Liver (tissue), 9 donors: Measurements from ENCODE around the gene MYL10. TPM values are rescaled to one million over a fixed set of nuclear protein-coding genes. Genes with fewer than 3 reads are reported as not detected.

Experiments
- DNase-seq: peaks from one replicate; pipeline ENCODE4 v3.0.0-alpha.2; 2017; ENCODE audit warnings: low spot score
- H3K27ac ChIP-seq, 2 donors: one replicate each; pipeline ENCODE4 v1.7.0; 2013; ENCODE audit warnings: inconsistent platforms in 2 of 2, low read length in 2 of 2, control low read depth in 1 of 2, low read depth in 1 of 2, mild to moderate bottlenecking in 1 of 2
- H3K27me3 ChIP-seq, 4 donors: one replicate each; pipeline versions ENCODE4 v1.6.1 to v1.7.0; 2013; ENCODE audit warnings: low read length in 3 of 4, inconsistent platforms in 1 of 4, mild to moderate bottlenecking in 1 of 4, moderate library complexity in 1 of 4; ENCODE audit not compliant: control insufficient read depth in 4 of 4, insufficient read depth in 4 of 4
- H3K36me3 ChIP-seq, 4 donors: one replicate each; pipeline versions ENCODE4 v1.6.1 to v1.7.0; 2013; ENCODE audit warnings: low read length in 3 of 4, mild to moderate bottlenecking in 3 of 4, low read depth in 1 of 4, moderate library complexity in 1 of 4; ENCODE audit not compliant: control insufficient read depth in 4 of 4, insufficient read depth in 3 of 4
- H3K4me1 ChIP-seq, 4 donors: one replicate each; pipeline versions ENCODE4 v1.6.1 to v1.7.0; 2013; ENCODE audit warnings: low read length in 3 of 4, mild to moderate bottlenecking in 3 of 4, moderate library complexity in 1 of 4; ENCODE audit not compliant: control insufficient read depth in 4 of 4, insufficient read depth in 4 of 4
- H3K4me3 ChIP-seq, 3 donors: one replicate each; pipeline versions ENCODE4 v1.6.1 to v1.7.0; 2013; ENCODE audit warnings: low read length in 3 of 3, control low read depth in 1 of 3, low read depth in 1 of 3, mild to moderate bottlenecking in 1 of 3
- H3K9ac ChIP-seq, 2 donors: one replicate each; pipeline ENCODE4 v1.7.0; 2013; ENCODE audit warnings: low read length in 2 of 2, mild to moderate bottlenecking in 2 of 2, moderate library complexity in 2 of 2, control low read depth in 1 of 2, low read depth in 1 of 2
- H3K9me3 ChIP-seq, 4 donors: one replicate each; pipeline versions ENCODE4 v1.6.1 to v1.7.0; 2013; ENCODE audit warnings: low read length in 3 of 4; ENCODE audit not compliant: control insufficient read depth in 4 of 4
- EGR1 ChIP-seq, 2 donors: IDR thresholded peaks; 2 replicates each; pipeline ENCODE4 v1.6.1; 2016 to 2018; ENCODE audit warnings: antibody characterized with exemption in 2 of 2, low read depth in 2 of 2
- FOXA1 ChIP-seq: IDR thresholded peaks from 2 replicates; pipeline ENCODE4 v1.6.1; 2016; ENCODE audit warnings: antibody characterized with exemption
- FOXA2 ChIP-seq: IDR thresholded peaks from 2 replicates; pipeline ENCODE4 v1.6.1; 2016; ENCODE audit warnings: antibody characterized with exemption
- HNF4G ChIP-seq: IDR thresholded peaks from 2 replicates; pipeline ENCODE4 v1.6.1; 2016; ENCODE audit warnings: antibody characterized with exemption
- RXRA ChIP-seq, 2 donors: IDR thresholded peaks; 2 replicates each; pipeline ENCODE4 v1.6.1; 2017 to 2018; ENCODE audit warnings: antibody characterized with exemption in 2 of 2, mild to moderate bottlenecking in 1 of 2
- SP1 ChIP-seq: IDR thresholded peaks from 2 replicates; pipeline ENCODE4 v1.6.1; 2018; ENCODE audit warnings: antibody characterized with exemption, mild to moderate bottlenecking
- TAF1 ChIP-seq: conservative IDR thresholded peaks from 2 replicates; pipeline ENCODE4 v1.6.1; 2016; ENCODE audit warnings: antibody characterized with exemption, mild to moderate bottlenecking
- YY1 ChIP-seq: IDR thresholded peaks from 2 replicates; pipeline ENCODE4 v1.6.1; 2016; ENCODE audit warnings: antibody characterized with exemption, mild to moderate bottlenecking
- WGBS: extraction: QIAGEN DNeasy Blood & Tissue Kit; methylation state at CpG from one replicate; pipeline ENCODE4 v1.1.7; 2013; 5-methylcytosine and 5-hydroxymethylcytosine counted together
- polyA plus RNA-seq, 2 donors: library from polyadenylated mRNA; stranded (reverse) in 1 of 2; unstranded in 1 of 2; fragments of 200-250 nt in 1 of 2; fragments of >200 nt in 1 of 2; fragmentation: Nextera tagmentation in 1 of 2; extraction: Ambion mirVana in 1 of 2; gene quantifications; one replicate each; pipeline versions ENCODE4 v1.2.1 to v1.2.3, GENCODE V29; 2013 to 2015
- total RNA-seq, 2 donors: library from RNA; depleted of rRNA; stranded (reverse); fragments of >200 nt; gene quantifications; one replicate each; pipeline ENCODE4 v1.2.3, GENCODE V29; 2014
- TF ChIP-seq, protein P1 (sequence below): IDR thresholded peaks from 2 replicates; pipeline ENCODE4 v1.6.1; 2016; ENCODE audit warnings: antibody characterized with exemption
- TF ChIP-seq, protein P2 (sequence below): IDR thresholded peaks from 2 replicates; pipeline ENCODE4 v1.6.1; 2016; ENCODE audit warnings: antibody characterized with exemption
- donor health status: healthy.
- donor health status: healthy.
- donor health status: healthy.
- donor health status: healthy.
- donor health status: healthy.

The MYL10 gene
- total and polyA plus RNA-seq, 4 donors: not detected

DNA sequence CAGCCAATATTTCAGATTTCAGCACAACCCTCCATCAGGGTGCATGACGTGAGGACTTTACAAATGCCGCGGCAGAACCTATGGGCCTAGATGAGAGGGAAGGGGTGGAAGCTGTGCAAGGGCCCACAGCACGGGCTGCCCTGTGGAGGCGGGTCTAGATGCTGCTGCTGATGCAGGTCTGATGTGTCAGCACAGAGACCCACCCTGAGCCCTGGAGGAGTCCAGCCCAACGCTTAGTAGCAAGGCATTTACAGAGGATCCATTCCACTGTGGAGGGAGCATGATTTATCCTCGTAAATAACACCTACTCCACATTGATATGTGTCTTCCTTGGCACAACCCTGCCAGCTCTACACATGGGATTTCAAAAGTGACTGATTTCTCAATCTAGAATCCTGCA is 48.5 kb downstream of the MYL10 start:
- 93% methylated on average over 7 of the region's 7 CpGs for WGBS
- Histone ChIP-seq H3K27me3 (no peaks in the 10 kb centered on the region), H3K4me1 (peaks cover 0 to 1% (median 0%) of the 10 kb centered on the region in 4 donors), H3K36me3 (no peaks in the 10 kb centered on the region), H3K27ac (no peak overlapping the region), H3K4me3 (no peak overlapping the region), H3K9me3 (peaks cover 0 to 14% (median 6%) of the 10 kb centered on the region in 4 donors), H3K9ac (no peak overlapping the region)
- DNase-seq: no peak
- TF ChIP-seq EGR1 (IDR thresholded peaks at IDR 0.05; ENCODE audit: low read depth in 2 of 2) (no peak), SP1 (no peak), RXRA (IDR thresholded peaks at IDR 0.05) (no peak), FOXA2 (no peak), TAF1 (no peak)
- TF ChIP-seq, protein P1, sequence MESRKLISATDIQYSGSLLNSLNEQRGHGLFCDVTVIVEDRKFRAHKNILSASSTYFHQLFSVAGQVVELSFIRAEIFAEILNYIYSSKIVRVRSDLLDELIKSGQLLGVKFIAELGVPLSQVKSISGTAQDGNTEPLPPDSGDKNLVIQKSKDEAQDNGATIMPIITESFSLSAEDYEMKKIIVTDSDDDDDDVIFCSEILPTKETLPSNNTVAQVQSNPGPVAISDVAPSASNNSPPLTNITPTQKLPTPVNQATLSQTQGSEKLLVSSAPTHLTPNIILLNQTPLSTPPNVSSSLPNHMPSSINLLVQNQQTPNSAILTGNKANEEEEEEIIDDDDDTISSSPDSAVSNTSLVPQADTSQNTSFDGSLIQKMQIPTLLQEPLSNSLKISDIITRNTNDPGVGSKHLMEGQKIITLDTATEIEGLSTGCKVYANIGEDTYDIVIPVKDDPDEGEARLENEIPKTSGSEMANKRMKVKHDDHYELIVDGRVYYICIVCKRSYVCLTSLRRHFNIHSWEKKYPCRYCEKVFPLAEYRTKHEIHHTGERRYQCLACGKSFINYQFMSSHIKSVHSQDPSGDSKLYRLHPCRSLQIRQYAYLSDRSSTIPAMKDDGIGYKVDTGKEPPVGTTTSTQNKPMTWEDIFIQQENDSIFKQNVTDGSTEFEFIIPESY: no peak

DNA sequence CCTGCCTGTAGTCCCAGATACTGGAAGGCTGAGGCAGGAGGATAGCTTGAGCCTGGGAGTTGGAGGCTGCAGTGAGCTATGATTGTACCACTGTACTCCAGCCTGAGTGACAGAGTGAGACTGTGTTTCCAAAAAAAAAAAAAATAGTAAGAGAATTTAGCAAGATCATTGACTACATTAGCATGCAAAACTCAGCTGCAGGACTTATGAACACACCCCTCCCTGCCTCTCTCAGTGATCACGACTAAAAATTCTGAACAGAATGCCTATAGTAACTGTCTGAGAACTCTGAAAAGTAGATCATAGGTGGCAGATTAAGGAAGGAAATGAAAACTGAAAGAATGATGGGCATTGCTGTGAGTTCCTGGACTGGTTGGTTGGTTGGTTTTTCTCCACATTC is 50.5 kb downstream of the MYL10 start:
- H3K4me1 ChIP-seq: peaks cover 0 to 1% (median 0%) of the 10 kb centered on the region in 4 donors
- no peak for DNase-seq
- no peak overlapping the region for H3K27ac ChIP-seq
- no peak overlapping the region for H3K9ac ChIP-seq
- peaks cover 0 to 12% (median 4%) of the 10 kb centered on the region in 4 donors for H3K9me3 ChIP-seq
- no peaks in the 10 kb centered on the region for H3K36me3 ChIP-seq
- 58% methylated on average over 1 of the region's 1 CpG for WGBS
- TF ChIP-seq HNF4G (no peak), TAF1 (no peak)
- TF ChIP-seq, protein P2, sequence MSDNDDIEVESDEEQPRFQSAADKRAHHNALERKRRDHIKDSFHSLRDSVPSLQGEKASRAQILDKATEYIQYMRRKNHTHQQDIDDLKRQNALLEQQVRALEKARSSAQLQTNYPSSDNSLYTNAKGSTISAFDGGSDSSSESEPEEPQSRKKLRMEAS: no peak
- no peaks in the 10 kb centered on the region for H3K27me3 ChIP-seq
- no peak overlapping the region for H3K4me3 ChIP-seq

DNA sequence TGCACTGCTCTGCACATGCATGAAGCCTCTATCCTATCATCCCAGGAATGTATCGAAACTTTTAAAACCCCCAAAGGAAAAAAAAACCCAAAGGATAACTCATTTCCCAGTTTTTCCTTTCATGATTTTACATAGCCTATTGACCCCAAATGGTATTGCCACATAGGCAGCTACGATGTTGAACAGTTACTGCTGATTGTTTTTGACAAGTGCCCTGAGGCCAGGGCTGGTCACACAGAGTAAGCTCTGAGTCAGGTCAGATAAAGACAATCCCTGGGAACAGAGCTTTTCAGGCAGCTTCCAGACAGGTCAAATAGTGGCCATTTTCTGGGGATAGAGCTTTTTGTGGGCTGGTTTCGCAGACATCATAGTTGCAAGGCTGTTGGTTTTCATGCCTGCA is 52.1 kb downstream of the MYL10 start:
- H3K4me1 ChIP-seq: peaks cover 0 to 1% (median 0%) of the 10 kb centered on the region in 4 donors
- no peak overlapping the region for H3K9ac ChIP-seq
- no peak overlapping the region for H3K4me3 ChIP-seq
- no peaks in the 10 kb centered on the region for H3K27me3 ChIP-seq
- H3K9me3 ChIP-seq: peaks cover 0 to 15% (median under 1%) of the 10 kb centered on the region in 4 donors
- H3K27ac ChIP-seq: no peak overlapping the region
- no peaks in the 10 kb centered on the region for H3K36me3 ChIP-seq
- TF ChIP-seq FOXA1: no peak
- DNase-seq: no peak
- WGBS: 87% methylated on average over 3 of the region's 3 CpGs

DNA sequence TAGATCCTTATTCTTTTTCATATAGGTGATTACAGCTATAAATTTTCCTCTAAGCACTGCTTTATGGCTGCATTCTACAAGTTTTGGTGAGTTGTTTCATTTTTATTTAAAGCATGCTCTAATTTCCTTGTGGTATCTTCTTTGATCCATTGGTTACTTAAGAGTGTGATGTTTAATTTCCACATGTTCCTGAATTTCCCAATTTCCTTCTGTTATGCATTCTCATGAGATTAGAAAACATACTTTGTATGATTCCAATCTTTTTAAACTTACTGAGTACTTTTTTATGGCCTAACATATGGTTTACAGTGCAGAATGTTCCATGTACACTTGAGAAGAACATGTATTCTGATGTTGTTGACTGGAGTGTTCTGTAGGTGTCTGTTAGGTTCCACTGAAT is 53.4 kb downstream of the MYL10 start:
- no peak for DNase-seq
- no peak for TF ChIP-seq YY1
- Histone ChIP-seq H3K27ac (no peak overlapping the region), H3K36me3 (no peaks in the 10 kb centered on the region), H3K4me1 (peaks cover 0 to 1% (median 0%) of the 10 kb centered on the region in 4 donors), H3K9ac (no peak overlapping the region), H3K4me3 (no peak overlapping the region), H3K27me3 (no peaks in the 10 kb centered on the region), H3K9me3 (peaks cover 0 to 19% (median 4%) of the 10 kb centered on the region in 4 donors)
